CD4-positive, alpha-beta T cell treated with Interleukin-17A for 1 hour (primary cell): ENCODE data around the gene CST4.
"Not testable (repeated sequence)": the region's sequence is repeated elsewhere in the genome, so short reads cannot be mapped to it uniquely, and the experiment has no call there.

Experiments used
- DNase-seq: peaks from one replicate; pipeline ENCODE4 v3.0.0-alpha.2; 2020

Gene CST4

DNA sequence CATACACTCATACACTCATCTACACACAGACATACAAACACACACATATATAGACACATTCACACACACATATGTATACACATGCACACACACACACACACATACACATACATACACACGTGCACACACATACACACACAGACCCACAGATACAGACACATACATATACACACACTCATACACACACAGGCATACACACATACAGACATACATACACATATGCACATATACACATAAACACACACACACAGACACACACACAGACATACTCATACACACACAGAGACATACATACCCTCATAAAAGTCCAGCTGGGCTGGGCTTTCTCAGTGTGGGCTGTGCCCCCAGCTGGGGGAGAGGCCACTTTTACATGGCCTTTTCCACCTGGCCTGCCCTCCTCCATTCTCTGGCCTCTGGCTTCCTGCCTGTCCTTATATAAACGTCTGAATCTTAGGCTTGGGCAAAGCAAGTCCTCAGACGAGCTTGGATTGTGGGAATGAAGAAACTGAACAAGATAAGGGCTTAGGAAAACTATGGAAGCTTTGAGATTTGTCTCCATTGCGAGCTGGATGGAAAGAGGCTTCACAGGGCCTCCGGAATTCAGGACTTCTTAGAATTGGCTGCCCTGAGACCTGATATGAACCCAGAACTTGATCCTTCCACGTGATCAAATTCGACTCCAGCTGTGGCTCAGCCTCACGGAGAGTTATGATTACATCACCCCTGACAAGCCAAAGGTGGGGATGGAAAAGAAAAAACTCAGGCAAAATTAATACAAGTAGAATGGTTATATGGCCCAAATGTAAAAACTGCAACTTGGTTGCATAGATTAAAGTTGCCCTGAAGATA is 28.6 kb downstream of the CST4 start:
- no peak for DNase-seq

DNA sequence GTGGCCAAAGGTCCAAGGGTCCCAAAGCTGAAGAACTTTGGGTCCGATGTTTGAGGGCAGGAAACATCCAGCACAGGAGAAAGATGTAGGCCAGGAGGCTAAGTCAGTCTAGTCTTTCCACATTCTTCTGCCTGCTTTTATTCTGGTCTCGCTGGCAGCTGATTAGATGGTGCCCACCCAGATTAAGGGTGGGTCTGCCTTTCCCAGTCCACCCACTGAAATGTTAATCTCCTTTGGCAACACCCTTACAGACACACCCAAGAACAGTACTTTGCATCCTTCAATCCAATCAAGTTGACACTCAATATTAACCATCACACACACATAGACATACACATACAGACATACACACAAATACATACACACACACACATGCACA is 29.2 kb downstream of the CST4 start:
- not testable (repeated sequence) for DNase-seq

DNA sequence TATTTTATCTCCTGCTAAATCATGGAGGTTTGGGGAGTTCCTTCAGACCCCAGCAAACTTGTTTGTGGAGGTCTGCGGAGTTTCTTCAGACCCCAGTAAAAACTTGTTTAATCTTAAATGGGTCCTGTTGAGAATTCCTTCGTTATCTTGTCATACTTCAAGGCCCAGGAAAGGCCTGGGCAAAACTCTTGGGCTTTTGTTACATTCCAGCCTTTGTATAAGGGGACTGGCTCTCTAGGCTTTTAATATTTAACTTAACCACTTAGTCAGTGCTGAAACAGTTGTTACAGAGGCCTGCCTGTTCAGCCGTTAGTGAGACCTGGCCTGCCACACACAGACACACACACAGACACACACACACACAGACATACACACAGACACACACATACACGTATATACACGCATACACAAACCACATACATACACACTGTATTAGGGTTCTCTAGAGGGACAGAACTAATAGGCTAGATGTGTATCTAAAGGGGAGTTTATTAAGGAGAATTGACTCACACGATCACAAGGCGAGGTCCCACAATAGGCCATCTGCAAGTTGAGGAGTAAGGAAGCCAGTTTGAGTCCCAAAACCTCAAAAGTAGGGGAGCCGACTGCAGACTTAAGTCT is 29.7 kb downstream of the CST4 start:
- no peak for DNase-seq

DNA sequence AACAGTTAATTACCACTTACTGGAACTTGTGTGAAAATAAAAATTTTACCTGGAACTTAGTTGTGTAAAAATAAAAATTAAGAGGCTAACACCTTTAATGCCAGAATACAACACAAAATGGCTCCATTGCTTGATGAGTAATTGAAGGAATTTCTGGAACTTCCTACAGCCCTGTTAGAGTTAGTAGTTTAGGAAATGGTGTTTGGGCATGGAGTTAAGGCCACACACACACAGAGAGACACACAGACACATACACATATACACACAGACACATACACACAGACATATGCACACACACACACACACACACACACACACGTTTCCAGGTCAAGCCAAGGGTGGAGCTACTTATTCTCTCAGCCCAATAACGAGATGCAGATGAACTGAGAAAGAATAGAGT is 30.5 kb downstream of the CST4 start:
- no peak for DNase-seq

DNA sequence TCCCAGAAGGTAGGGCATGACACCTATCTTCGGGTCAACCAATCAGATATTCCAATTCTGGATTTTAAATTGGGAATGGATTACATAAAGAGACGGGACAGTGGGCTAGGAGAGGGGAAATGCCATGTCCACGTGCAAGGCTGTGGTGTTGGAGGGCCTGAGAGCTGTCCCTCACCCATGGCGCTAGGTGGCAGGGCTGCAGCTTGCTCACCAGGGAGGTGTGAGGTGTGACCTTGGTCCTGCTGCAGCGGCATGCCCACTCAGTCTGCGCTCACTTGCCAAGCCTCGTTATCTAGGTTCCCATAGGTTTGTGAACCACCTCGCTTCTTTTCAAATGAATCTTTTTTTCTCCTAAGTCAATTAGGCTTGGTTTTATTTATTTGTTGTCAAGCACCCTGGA is 31.6 kb downstream of the CST4 start:
- no peak for DNase-seq

DNA sequence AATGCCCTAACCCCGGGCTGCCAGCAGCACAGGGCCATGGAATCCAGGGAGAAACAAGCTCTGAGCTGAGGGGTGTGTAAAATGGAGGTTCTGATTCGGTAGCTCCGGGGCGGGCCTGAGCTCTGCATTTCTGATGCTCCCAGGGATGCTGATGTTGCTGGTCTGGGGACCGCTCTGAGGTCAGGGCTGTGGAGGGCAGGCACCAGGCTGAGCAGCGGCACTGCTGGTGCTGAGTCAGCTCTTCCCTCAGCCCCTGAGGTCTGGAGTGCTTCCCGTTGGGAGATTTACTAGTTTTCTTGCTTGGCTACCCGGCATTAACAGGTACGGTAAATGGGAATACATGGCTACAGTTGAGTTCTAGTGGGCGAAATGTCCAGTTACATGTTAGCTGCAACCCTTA is 32.5 kb downstream of the CST4 start:
- DNase-seq = no peak

DNA sequence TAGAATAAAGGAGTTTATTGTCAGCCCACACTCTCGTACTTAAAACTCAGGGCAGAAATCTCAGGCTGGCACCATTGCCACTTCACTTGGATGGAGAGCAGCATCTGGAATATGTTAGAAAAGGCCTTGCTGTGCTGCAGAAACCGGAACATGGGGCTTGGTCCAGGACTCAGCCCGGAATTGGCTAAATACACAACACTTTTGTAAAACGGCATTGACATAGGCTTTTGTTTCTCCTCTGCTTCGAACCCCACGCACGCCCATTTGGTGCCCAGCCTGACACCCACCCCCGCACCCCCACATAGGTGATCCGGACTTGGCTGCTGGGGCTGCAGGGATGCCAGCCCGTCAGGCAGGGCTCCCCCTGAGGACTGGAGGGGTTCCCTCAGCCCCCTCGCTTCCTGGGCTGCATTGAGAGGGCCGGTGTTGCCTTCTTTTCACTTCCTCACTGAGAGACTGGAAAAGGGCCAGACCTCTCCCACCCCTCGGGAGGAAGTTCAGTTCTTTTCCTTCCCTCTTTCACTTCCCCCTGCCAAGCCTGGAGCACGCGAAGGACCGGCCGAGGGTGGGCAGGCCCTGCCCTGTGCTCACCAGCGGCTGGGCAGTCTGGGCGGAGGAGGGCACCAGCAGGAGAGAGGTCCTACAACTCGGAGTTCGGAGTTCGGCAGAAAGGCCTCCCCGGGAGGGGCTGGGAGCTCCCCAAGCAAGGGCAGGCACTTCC is 33.2 kb downstream of the CST4 start:
- DNase-seq = peak; percentile 4

DNA sequence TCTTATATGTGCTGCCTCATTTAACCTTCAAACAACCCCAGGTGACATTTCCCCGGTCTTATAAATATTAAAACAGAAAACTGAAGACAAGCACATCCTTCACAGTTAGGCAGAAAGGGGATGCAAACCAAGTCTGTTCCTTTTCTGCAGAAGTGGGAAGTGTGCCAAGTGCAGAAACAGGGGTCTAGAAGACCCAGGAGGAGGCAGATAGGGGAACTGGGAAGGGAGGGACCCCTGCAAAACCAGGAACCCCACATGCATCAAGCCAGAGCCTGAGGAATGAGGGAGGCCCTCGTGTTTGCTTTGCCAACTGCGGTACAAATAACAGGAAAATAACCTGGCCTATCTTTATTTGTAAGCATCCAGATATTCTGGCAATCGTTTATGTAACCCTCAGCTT is 34.1 kb downstream of the CST4 start:
- no peak for DNase-seq

DNA sequence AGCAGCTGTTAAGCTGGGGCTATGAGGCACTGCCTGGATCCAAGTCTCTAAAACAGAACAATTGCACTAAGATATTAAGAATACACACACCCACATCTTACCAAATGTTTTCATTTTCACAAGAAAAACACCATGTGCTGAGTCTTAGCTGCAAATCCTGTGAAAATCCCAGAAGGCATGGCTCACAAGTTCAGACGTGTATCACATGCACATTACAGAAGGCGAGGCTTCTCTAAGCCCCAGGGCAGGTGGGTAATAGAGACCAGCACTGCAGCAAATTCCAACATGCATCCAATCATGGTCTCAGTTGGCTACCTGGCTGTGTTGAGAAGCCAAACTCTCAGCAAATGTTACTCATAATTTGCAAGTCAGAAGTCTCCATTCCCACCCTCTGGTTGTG is 34.8 kb downstream of the CST4 start:
- no peak for DNase-seq

DNA sequence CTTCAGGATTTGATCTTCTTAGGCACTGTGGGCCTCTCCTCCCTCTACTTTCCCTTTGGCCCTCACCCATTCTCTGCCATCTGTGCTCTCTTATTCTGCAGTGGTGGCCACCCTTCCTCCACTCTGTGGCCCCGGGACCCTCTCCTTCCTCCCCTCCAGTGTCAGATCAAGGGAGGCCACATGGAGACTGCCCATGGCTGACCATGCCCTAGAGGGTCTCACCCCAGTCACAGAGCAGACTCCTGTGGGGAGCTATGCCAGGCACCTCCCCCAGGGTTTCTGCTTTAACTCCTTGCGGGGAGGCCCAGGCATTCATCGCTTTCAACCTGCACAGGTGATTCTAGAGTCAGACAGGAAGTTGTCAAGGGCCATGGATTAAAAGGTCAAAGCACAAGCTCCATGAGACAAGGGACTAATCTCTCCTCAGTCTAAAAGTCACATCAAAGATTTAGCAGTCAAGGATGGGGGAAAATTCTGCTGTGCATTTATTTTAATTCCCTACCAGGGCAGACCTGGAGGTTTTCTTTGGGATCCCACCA is 35.4 kb downstream of the CST4 start:
- DNase-seq = no peak

DNA sequence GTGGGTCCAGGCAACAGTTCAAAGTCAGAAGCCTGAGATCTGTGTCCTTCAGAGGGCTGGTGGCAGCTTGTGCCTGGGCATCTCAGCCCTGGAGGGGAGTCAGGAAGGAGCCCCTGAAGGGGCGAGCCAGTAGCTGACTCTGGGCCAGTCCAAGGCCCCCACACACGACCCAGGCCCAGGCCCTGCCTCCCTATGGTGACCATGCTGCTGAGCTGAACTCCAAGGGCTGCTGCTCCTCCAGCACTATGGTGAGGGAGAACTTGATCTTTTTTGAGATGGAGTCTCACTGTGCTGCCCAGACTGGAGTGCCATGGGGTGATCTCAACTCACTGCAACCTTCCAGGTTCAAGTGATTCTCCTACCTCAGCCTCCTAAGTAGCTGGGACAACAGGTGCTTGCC is 35.9 kb downstream of the CST4 start:
- no peak for DNase-seq

DNA sequence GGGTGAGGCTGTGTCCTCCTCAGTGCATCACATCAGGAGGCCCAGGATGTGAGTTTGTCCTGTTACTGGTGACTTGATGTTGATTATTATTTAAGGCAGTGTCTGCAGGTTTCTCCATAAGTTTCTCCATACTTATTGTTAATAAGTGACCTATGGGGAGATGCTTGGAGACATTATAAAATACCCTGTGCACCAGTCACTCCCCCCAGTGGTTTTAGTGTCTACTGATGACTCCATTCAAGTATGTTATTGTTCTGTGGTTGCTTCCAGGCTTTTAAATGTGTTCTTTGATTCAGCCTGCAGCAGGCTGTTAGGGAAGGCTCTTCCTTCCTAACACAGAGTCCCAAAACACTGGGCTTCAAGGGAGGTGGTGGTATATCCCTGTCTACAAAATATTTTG is 36.5 kb downstream of the CST4 start:
- DNase-seq = no peak

DNA sequence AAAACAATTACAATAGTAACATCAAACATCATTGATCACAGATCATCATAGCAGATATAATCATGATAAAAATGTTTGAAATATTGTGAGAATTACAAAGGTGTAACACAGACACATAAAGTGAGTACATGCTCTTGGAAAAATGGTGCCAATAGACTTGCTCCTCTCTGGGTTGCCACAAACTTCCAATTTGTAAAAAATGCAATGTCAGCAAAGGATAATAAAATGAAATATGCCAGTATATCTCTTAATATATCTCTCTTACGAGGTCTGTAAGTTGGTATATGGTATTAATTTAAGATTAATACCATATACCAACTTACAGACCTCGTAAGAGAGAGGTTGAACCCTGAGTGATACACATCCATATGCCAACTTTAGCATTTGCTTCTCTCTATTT is 37.7 kb downstream of the CST4 start:
- DNase-seq = no peak

DNA sequence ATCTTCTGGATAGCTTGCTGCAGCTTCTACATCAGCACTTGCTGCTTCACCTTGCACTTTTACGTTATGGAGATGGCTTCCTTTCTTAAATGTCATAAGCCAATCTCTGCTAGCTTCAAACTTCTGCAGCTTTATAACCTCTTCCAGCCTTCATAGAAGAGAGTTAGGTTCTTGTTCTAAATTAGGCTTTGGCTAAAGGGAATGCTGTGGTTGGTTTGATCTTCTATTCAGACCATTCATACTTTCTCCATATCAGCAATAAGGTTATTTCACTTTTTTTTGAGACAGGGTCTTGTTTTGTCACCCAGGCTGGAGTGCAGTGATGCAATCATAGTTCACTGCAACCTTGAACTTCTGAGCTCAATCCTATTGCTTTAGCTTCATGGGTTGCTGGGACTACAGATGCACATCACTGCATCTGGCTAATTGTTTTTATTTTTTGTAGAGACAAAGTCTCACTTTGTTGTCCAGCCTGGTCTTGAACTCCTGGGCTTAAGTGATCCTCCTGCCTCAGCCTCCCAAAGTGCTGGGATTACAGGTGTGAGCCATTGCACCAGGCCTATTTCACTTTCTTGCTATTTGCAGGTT is 38.9 kb downstream of the CST4 start:
- DNase-seq = no peak

DNA sequence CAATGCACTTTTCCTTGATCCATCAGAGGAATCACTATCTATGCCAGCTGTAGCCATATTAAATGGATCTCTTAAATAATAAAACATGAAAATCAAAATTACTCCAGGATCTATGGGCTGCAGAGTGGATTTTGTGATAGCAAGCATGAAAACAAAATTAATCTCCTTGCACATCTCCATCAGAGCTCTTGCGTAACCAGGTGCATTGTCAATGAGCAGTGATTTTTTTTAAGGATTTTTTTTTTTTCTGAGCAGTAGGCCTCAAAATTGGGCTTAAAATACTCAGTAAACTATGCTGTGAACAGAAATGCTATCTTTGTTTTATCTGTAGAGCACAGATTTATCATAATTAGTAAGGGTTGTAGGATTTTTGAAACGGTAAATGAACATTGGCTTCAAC is 39.6 kb downstream of the CST4 start:
- DNase-seq = no peak

DNA sequence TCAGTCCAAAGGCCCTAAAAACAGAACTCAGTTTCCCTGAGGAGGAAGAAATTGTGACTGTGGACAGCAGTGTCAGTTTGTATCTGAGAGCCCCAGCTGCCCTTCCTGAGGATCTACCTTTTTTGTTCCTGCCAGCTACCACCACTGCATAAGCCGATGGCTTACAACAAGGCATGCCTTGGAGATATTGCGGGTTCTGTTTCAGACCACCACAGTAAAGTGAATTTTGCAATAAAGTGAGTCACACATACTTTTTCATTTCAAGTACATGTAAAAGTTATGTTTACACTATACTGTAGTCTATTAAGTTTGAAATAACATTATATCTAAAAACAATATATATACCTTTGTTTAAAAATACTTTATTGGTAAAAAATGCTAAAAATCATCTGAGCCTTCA is 41.5 kb downstream of the CST4 start:
- no peak for DNase-seq

DNA sequence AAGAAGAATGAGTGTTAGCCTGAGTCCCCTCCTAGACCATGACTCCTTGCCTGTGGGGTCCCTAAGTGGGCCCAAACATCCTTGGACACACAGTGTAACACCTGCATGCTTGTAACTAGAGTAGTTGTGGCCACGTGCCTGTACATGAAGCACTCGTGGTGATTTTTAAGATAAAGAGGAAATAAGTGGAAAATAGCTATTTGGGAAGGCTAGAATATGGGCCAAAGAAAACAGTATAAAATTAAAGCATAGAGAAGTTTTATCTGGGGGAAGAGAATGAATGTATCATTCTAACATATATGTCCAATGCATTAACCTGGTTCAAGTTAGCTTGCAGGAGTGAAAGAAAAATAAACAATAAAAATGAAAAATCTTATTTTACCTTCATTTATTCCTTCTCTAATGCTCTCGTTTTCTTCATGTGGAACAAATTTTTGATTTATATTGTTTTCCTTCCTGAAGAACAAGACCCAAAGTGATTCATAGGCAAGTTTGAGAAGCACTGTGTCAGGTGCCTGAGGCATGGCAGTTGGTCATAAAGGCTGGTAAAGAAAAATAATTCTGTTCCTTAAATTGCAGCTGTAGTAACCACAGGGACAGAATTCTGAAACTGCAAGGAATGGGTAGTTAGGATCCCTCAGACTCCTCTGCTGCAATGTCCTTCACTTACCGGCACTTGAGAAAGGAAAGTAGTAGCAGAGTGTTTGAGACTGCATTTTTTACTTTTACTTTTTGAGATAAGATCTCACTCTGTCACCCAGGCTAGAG is 42.5 kb downstream of the CST4 start:
- no peak for DNase-seq

DNA sequence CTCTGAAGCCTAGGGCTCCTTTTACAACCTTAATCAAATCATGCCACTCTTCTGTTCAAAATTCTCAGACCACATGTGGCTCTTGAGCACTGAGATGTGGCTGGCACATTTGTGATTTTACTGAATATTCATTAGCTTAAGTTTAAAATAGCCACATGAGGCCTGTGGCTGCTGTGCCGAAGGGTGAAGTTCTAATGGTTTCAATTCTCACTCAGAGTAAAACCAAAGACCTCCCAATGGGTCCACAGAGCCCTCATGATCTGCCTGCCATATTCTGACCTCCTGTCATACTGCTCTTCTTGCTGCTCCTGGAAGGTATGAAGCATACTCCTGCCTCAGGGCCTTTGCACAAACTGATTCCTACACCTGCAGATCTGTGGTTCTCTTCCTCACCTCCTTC is 43.3 kb downstream of the CST4 start:
- no peak for DNase-seq

DNA sequence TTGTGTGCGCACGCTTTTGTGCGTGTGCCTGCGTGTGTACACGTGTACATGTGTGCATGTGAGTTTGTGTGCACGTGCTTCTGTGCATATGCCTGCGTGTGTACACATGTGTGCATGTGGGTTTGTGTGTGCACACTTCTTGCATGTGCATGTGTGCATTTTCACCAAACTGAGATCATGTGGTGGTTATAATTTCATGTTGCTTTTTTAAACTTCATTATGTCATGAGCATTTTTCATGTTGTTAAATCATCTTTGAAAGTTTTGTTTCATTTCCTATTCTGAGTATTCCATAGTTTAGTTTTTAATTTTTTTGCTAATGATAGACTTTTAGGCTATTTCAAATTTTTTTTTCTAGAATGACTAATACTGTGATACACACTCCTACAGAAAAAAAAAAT is 44.7 kb downstream of the CST4 start:
- no peak for DNase-seq

DNA sequence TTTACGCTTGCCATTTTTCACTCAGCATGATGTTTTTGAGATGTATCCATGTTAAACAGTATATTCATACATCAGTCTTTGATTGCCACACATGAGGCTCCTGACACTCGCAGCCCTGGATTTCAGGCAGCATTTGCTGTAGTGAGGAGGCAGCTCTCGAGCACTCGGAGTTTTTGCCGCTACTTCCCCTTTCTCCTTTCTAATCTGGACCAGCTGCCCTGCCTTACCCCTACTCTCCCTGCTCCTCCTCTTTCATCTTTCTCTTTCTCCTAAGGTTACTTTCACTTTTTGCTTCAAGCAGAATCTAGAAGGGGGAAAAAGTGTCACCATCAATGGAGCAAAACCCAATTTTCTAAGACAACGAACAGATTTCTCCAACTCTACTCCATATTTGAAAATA is 45.2 kb downstream of the CST4 start:
- no peak for DNase-seq

DNA sequence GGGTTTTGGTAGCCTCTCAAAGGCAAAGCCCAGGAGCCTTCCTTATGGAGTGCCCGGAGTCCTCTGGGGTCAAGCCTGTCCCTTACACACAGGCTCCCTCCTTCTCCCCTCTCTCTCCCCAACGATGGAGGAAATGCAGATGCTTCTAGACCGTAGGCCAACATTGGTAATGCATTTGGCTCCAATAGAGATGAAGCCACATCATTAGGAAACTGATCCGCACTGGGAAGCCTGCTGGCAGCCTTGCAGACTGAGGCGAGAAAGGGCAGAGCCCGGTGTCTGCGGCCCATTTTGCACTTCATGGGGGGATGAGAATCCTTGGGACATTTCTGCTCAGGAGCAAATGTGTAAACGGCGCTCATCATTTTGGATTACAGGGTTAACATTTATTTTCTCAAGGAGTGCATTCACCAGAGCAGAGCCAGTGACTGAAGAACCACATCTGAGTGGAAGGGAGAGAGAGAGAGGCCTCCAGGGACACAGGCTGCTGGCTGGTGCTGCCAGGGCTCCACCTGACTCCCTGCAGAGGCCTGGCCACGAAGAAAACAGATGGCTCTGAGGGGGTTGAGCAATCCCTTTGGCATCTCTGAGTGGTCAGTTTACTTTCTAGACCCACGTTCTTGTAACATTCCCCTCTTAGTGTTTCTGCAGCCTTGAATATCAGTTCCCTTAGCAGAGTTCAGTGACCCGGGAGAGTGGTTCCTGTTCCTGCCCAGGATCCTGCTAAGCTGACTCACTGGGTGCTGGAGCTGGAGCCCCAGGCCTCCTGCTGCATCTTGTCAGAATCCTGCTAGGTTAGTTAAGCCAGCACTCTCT is 46.7 kb downstream of the CST4 start:
- no peak for DNase-seq
